ENCODE measurements around the gene NANS.

NANS gene

DNA sequence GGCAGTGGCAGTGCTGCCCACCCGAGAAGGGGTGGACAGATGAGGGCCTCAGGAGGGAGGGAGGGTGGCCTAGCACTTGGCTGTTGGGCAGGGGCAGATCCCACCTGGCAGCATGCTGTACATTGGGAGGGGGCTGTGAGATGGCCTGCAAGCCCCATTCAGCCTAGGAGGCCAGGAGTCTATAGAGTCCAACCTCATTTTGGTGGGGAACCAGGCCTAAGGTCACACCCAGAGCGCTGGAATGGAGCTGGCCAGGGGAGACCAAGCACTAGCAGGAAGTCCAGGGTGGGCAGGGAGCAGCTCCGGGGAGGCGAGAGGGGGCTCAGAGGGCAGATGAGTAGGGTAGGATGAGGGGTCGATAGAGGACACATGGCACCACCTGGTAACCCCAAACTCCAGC lies 39.6 kb downstream of the NANS start:
- TF ChIP-seq POU6F1 (CRISPR knock-in tag; IDR thresholded peaks at IDR 0.05; ENCODE audit: borderline replicate concordance, low read depth) (no peak), ZNF8 (CRISPR knock-in tag; IDR thresholded peaks at IDR 0.05) (no peak), ARNTL (CRISPR knock-in tag; IDR thresholded peaks at IDR 0.05; ENCODE audit: borderline replicate concordance, low read depth) (no peak), ESRRG (CRISPR knock-in tag; IDR thresholded peaks at IDR 0.05) (no peak), ZNF70 (CRISPR knock-in tag; IDR thresholded peaks at IDR 0.05) (no peak), BACH2 (CRISPR knock-in tag; IDR thresholded peaks at IDR 0.05; ENCODE audit: borderline replicate concordance) (no peak), PPARA (CRISPR knock-in tag; IDR thresholded peaks at IDR 0.05; ENCODE audit: borderline replicate concordance) (no peak), ZFP3 (CRISPR knock-in tag; IDR thresholded peaks at IDR 0.05) (no peak), ZFP30 (CRISPR knock-in tag; IDR thresholded peaks at IDR 0.05) (no peak), OSR1 (CRISPR knock-in tag; IDR thresholded peaks at IDR 0.05) (no peak), ZNF565 (CRISPR knock-in tag; conservative IDR thresholded peaks at IDR 0.05; ENCODE audit: low read depth) (no peak), TSHZ2 (CRISPR knock-in tag; IDR thresholded peaks at IDR 0.05) (no peak), CSDC2 (CRISPR knock-in tag; IDR thresholded peaks at IDR 0.05) (no peak), GLIS3 (CRISPR knock-in tag; IDR thresholded peaks at IDR 0.05) (no peak), ZC3H10 (CRISPR knock-in tag; IDR thresholded peaks at IDR 0.05) (no peak)
- TF ChIP-seq, protein P1, sequence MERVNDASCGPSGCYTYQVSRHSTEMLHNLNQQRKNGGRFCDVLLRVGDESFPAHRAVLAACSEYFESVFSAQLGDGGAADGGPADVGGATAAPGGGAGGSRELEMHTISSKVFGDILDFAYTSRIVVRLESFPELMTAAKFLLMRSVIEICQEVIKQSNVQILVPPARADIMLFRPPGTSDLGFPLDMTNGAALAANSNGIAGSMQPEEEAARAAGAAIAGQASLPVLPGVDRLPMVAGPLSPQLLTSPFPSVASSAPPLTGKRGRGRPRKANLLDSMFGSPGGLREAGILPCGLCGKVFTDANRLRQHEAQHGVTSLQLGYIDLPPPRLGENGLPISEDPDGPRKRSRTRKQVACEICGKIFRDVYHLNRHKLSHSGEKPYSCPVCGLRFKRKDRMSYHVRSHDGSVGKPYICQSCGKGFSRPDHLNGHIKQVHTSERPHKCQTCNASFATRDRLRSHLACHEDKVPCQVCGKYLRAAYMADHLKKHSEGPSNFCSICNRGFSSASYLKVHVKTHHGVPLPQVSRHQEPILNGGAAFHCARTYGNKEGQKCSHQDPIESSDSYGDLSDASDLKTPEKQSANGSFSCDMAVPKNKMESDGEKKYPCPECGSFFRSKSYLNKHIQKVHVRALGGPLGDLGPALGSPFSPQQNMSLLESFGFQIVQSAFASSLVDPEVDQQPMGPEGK (CRISPR knock-in tag; IDR thresholded peaks at IDR 0.05; ENCODE audit: borderline replicate concordance) = no peak
- TF ChIP-seq, protein P2, sequence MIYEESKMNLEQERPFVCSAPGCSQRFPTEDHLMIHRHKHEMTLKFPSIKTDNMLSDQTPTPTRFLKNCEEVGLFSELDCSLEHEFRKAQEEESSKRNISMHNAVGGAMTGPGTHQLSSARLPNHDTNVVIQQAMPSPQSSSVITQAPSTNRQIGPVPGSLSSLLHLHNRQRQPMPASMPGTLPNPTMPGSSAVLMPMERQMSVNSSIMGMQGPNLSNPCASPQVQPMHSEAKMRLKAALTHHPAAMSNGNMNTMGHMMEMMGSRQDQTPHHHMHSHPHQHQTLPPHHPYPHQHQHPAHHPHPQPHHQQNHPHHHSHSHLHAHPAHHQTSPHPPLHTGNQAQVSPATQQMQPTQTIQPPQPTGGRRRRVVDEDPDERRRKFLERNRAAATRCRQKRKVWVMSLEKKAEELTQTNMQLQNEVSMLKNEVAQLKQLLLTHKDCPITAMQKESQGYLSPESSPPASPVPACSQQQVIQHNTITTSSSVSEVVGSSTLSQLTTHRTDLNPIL (CRISPR knock-in tag; IDR thresholded peaks at IDR 0.05; ENCODE audit: low read depth) = no peak
- TF ChIP-seq, protein P3, sequence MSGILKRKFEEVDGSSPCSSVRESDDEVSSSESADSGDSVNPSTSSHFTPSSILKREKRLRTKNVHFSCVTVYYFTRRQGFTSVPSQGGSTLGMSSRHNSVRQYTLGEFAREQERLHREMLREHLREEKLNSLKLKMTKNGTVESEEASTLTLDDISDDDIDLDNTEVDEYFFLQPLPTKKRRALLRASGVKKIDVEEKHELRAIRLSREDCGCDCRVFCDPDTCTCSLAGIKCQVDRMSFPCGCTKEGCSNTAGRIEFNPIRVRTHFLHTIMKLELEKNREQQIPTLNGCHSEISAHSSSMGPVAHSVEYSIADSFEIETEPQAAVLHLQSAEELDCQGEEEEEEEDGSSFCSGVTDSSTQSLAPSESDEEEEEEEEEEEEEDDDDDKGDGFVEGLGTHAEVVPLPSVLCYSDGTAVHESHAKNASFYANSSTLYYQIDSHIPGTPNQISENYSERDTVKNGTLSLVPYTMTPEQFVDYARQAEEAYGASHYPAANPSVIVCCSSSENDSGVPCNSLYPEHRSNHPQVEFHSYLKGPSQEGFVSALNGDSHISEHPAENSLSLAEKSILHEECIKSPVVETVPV (CRISPR knock-in tag; IDR thresholded peaks at IDR 0.05) = no peak
- ATAC-seq = no peak

DNA sequence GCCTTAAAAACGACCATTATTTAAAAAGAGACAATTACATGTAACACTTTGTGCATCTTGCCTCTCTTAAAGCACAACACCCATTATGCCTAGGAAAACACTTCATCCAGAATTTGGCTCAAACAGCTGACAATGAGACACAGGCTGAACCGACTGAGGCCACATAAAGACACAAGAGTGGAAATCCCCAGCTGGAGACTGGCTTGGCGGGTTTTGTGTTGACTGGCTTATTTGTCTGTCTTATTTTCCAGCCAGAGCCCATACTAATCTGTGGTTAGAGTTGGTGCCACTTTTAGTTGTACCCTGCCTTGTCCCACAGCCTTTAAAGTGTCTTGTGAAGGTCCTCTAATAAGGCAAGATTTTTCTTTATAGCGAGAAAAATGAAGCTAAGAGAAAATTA lies 41.3 kb downstream of the NANS start:
- TF ChIP-seq, protein P1 (CRISPR knock-in tag; IDR thresholded peaks at IDR 0.05; ENCODE audit: borderline replicate concordance) = no peak
- TF ChIP-seq GLIS3 (CRISPR knock-in tag; IDR thresholded peaks at IDR 0.05) = no peak
- no peak for TF ChIP-seq ISL1 (CRISPR knock-in tag; IDR thresholded peaks at IDR 0.05)
- TF ChIP-seq TSHZ2 (CRISPR knock-in tag; IDR thresholded peaks at IDR 0.05) = no peak
- TF ChIP-seq ZFP3 (CRISPR knock-in tag; IDR thresholded peaks at IDR 0.05) = no peak
- TF ChIP-seq ZNF565 (CRISPR knock-in tag; conservative IDR thresholded peaks at IDR 0.05; ENCODE audit: low read depth) = no peak
- no peak for TF ChIP-seq ZNF70 (CRISPR knock-in tag; IDR thresholded peaks at IDR 0.05)
- TF ChIP-seq ZNF8 (CRISPR knock-in tag; IDR thresholded peaks at IDR 0.05) = no peak
- no peak for TF ChIP-seq ZFP30 (CRISPR knock-in tag; IDR thresholded peaks at IDR 0.05)
- TF ChIP-seq ARNTL (CRISPR knock-in tag; IDR thresholded peaks at IDR 0.05; ENCODE audit: borderline replicate concordance, low read depth) = no peak
- no peak for TF ChIP-seq ZC3H10 (CRISPR knock-in tag; IDR thresholded peaks at IDR 0.05)
- TF ChIP-seq RARB (CRISPR knock-in tag; IDR thresholded peaks at IDR 0.05) = no peak
- TF ChIP-seq, protein P2 (CRISPR knock-in tag; IDR thresholded peaks at IDR 0.05; ENCODE audit: low read depth) = no peak
- TF ChIP-seq TCF4 (CRISPR knock-in tag; IDR thresholded peaks at IDR 0.05; ENCODE audit: borderline replicate concordance) = no peak
- no peak for TF ChIP-seq CSDC2 (CRISPR knock-in tag; IDR thresholded peaks at IDR 0.05)
- ATAC-seq = no peak
